ENCODE results near the gene CTSO.

CTSO gene

GRCh38 chr4:155954939-155955338 lies 1.3 kb upstream of the CTSO start:
- FAIRE-seq (no peak), DNase-seq (ENCODE audit: insufficient read length, low spot score) (no peak)
- TF ChIP-seq CTCF (IDR thresholded peaks at IDR 0.05; ENCODE audit: insufficient read depth, missing control alignments) = no peak

GRCh38 chr4:155954118-155954685 lies 536 bp upstream of the CTSO start:
- FAIRE-seq = no peak
- DNase-seq (ENCODE audit: insufficient read length, low spot score) = no peak
- no peak for TF ChIP-seq CTCF (IDR thresholded peaks at IDR 0.05; ENCODE audit: insufficient read depth, missing control alignments)

- no peak for DNase-seq (ENCODE audit: insufficient read length, low spot score)
Measured at GRCh38 chr4:155952501-155952901, 1.2 kb downstream of the CTSO start.

GRCh38 chr4:155950461-155950860 lies 3.2 kb downstream of the CTSO start:
- TF ChIP-seq CTCF (IDR thresholded peaks at IDR 0.05; ENCODE audit: insufficient read depth, missing control alignments) = no peak
- DNase-seq (ENCODE audit: insufficient read length, low spot score) (no peak), FAIRE-seq (no peak)

More at GRCh38 chr4:155952501-155952901, 1.2 kb downstream of the CTSO start:
- no peak for FAIRE-seq
- no peak for TF ChIP-seq CTCF (IDR thresholded peaks at IDR 0.05; ENCODE audit: insufficient read depth, missing control alignments)

GRCh38 chr4:155948541-155948940 lies 5.1 kb downstream of the CTSO start:
- TF ChIP-seq CTCF (IDR thresholded peaks at IDR 0.05; ENCODE audit: insufficient read depth, missing control alignments) = no peak
- FAIRE-seq (no peak), DNase-seq (ENCODE audit: insufficient read length, low spot score) (no peak)

GRCh38 chr4:155946486-155946885 lies 7.2 kb downstream of the CTSO start:
- TF ChIP-seq CTCF (IDR thresholded peaks at IDR 0.05; ENCODE audit: insufficient read depth, missing control alignments) = no peak
- no peak for DNase-seq (ENCODE audit: insufficient read length, low spot score)
- no peak for FAIRE-seq

- FAIRE-seq = no peak
- DNase-seq (ENCODE audit: insufficient read length, low spot score) = no peak
- no peak for TF ChIP-seq CTCF (IDR thresholded peaks at IDR 0.05; ENCODE audit: insufficient read depth, missing control alignments)
Measured at GRCh38 chr4:155944516-155944915, 9.2 kb downstream of the CTSO start.
